H9 (cell line): Measurements from ENCODE around the gene MTA3. TPM values are rescaled to one million over a fixed set of nuclear protein-coding genes. Genes with fewer than 3 reads are reported as not detected.

ENCODE experiments used
- DNase-seq: peaks from one replicate; pipeline ENCODE4 v3.0.0-alpha.2; 2017
- H2AFZ ChIP-seq: one replicate; pipeline ENCODE4 v1.6.1; 2013; ENCODE audit warnings: mild to moderate bottlenecking, low read length, control low read depth, moderate library complexity
- H2AK5ac ChIP-seq: 2 replicates; pipeline ENCODE4 v1.6.1; 2013; ENCODE audit warnings: low read length, control low read depth, mixed read lengths; ENCODE audit not compliant: insufficient read length
- H2BK120ac ChIP-seq: one replicate; pipeline ENCODE4 v1.6.1; 2013; ENCODE audit warnings: low read depth, mild to moderate bottlenecking, low read length, control low read depth, inconsistent platforms; ENCODE audit not compliant: poor library complexity, severe bottlenecking
- H2BK12ac ChIP-seq: 2 replicates; pipeline ENCODE4 v1.6.1; 2013; ENCODE audit warnings: low read length, control low read depth, mixed read lengths, low read depth; ENCODE audit not compliant: insufficient read length
- H2BK15ac ChIP-seq: 2 replicates; pipeline ENCODE4 v1.6.1; 2013; ENCODE audit warnings: low read depth, low read length, control low read depth
- H2BK20ac ChIP-seq: one replicate; pipeline ENCODE4 v1.6.1; 2013; ENCODE audit warnings: low read depth, mild to moderate bottlenecking, low read length, control low read depth, inconsistent platforms; ENCODE audit not compliant: poor library complexity, severe bottlenecking
- H2BK5ac ChIP-seq: 2 replicates; pipeline ENCODE4 v1.6.1; 2013; ENCODE audit warnings: low read length, control low read depth, mixed read lengths; ENCODE audit not compliant: insufficient read length
- H3K14ac ChIP-seq: 2 replicates; pipeline ENCODE4 v1.6.1; 2013; ENCODE audit warnings: low read length, control low read depth; ENCODE audit not compliant: insufficient read depth
- H3K18ac ChIP-seq: 2 replicates; pipeline ENCODE4 v1.6.1; 2013; ENCODE audit warnings: low read depth, mild to moderate bottlenecking, mixed read lengths, low read length, control low read depth; ENCODE audit not compliant: insufficient read length
- H3K23ac ChIP-seq: 2 replicates; pipeline ENCODE4 v1.6.1; 2013; ENCODE audit warnings: low read length, control low read depth, mixed read lengths, low read depth; ENCODE audit not compliant: insufficient read length
- H3K23me2 ChIP-seq: 2 replicates; pipeline ENCODE4 v1.6.1; 2013; ENCODE audit warnings: low read depth, mild to moderate bottlenecking, mixed read lengths, low read length, control low read depth; ENCODE audit not compliant: insufficient read length, poor library complexity, severe bottlenecking
- H3K27ac ChIP-seq: 2 replicates; pipeline ENCODE4 v1.5.1; 2013; ENCODE audit warnings: low read length, control low read depth, mixed read lengths, low read depth; ENCODE audit not compliant: insufficient read length
- H3K27me3 ChIP-seq: 2 replicates; pipeline ENCODE4 v1.6.1; 2013; ENCODE audit warnings: low read length, control low read depth, inconsistent platforms; ENCODE audit not compliant: insufficient read depth
- H3K4ac ChIP-seq: 2 replicates; pipeline ENCODE4 v1.6.1; 2013; ENCODE audit warnings: low read depth, mild to moderate bottlenecking, control low read depth, inconsistent platforms, low read length, moderate library complexity
- H3K4me1 ChIP-seq: 2 replicates; pipeline ENCODE4 v1.6.1; 2013; ENCODE audit warnings: low read length, control low read depth, inconsistent platforms; ENCODE audit not compliant: insufficient read depth
- H3K4me2 ChIP-seq: 2 replicates; pipeline ENCODE4 v1.6.1; 2013; ENCODE audit warnings: low read length, control low read depth, mixed read lengths; ENCODE audit not compliant: insufficient read length, insufficient read depth
- H3K56ac ChIP-seq: 2 replicates; pipeline ENCODE4 v1.6.1; 2013; ENCODE audit warnings: low read depth, mild to moderate bottlenecking, mixed read lengths, low read length, control low read depth; ENCODE audit not compliant: insufficient read length
- H3K79me1 ChIP-seq: 2 replicates; pipeline ENCODE4 v1.6.1; 2013; ENCODE audit warnings: low read depth, mild to moderate bottlenecking, moderate library complexity, low read length, control low read depth, inconsistent platforms; ENCODE audit not compliant: insufficient read depth, poor library complexity, severe bottlenecking
- H3K79me2 ChIP-seq: 2 replicates; pipeline ENCODE4 v1.6.1; 2013; ENCODE audit warnings: low read length, control low read depth, inconsistent platforms; ENCODE audit not compliant: insufficient read depth
- H3K9ac ChIP-seq: 2 replicates; pipeline ENCODE4 v1.6.1; 2013; ENCODE audit warnings: low read length, control low read depth, mixed read lengths; ENCODE audit not compliant: insufficient read length; ENCODE audit errors: extremely low read depth
- H3K9me3 ChIP-seq: one replicate; pipeline ENCODE4 v1.6.1; 2013; ENCODE audit warnings: low read depth, low read length, inconsistent platforms; ENCODE audit not compliant: control insufficient read depth
- H3T11ph ChIP-seq: one replicate; pipeline ENCODE4 v1.6.1; 2013; ENCODE audit warnings: mild to moderate bottlenecking, low read length, control low read depth, inconsistent platforms
- H4K20me1 ChIP-seq: one replicate; pipeline ENCODE4 v1.6.1; 2013; ENCODE audit not compliant: control insufficient read depth, insufficient read length, insufficient read depth
- H4K5ac ChIP-seq: 2 replicates; pipeline ENCODE4 v1.6.1; 2013; ENCODE audit warnings: low read depth, mild to moderate bottlenecking, mixed read lengths, low read length, control low read depth; ENCODE audit not compliant: insufficient read length
- H4K8ac ChIP-seq: replicated peaks from 2 replicates; pipeline ENCODE4 v1.6.1; 2013; ENCODE audit warnings: low read length, control low read depth, mixed read lengths, low read depth; ENCODE audit not compliant: insufficient read length
- H4K91ac ChIP-seq: 2 replicates; pipeline ENCODE4 v1.6.1; 2013; ENCODE audit warnings: low read depth, mild to moderate bottlenecking, moderate library complexity, mixed read lengths, low read length, control low read depth; ENCODE audit not compliant: insufficient read length
- H3K27ac Mint-ChIP-seq, 3 experiments: 2 replicates in 2 of 3; 3 replicates in 1 of 3; pipeline ENCODE4 v1.8.0; 2020 to 2021; ENCODE audit warnings: mixed read lengths in 3 of 3, mild to moderate bottlenecking in 1 of 3, moderate library complexity in 1 of 3
- H3K27me3 Mint-ChIP-seq: 2 replicates; pipeline ENCODE4 v1.8.0; 2021; ENCODE audit warnings: low read depth, mild to moderate bottlenecking, moderate library complexity, mixed read lengths
- H3K36me3 Mint-ChIP-seq, 3 experiments: 2 replicates in 2 of 3; 3 replicates in 1 of 3; pipeline ENCODE4 v1.8.0; 2020 to 2021; ENCODE audit warnings: low read depth in 3 of 3, mixed read lengths in 3 of 3; ENCODE audit not compliant: insufficient read depth in 1 of 3
- H3K4me1 Mint-ChIP-seq, 2 experiments: 2 replicates each; pipeline ENCODE4 v1.8.0; 2020; ENCODE audit warnings: mixed read lengths in 2 of 2
- H3K4me3 Mint-ChIP-seq, 2 experiments: 2 replicates in 1 of 2; 3 replicates in 1 of 2; pipeline ENCODE4 v1.8.0; 2020 to 2021; ENCODE audit warnings: mild to moderate bottlenecking in 2 of 2, mixed read lengths in 2 of 2, moderate library complexity in 1 of 2
- H3K9me3 Mint-ChIP-seq, 2 experiments: 2 replicates in 1 of 2; 3 replicates in 1 of 2; pipeline ENCODE4 v1.8.0; 2020; ENCODE audit warnings: mild to moderate bottlenecking in 2 of 2, mixed read lengths in 2 of 2, moderate library complexity in 1 of 2
- WGBS: extraction: QIAGEN DNeasy Blood & Tissue Kit; methylation state at CpG from one replicate; pipeline ENCODE4 v1.1.7; 2013; ENCODE audit warnings: missing lambda C conversion rate, low lambda C conversion rate, mixed read lengths; ENCODE audit not compliant: insufficient read length; ENCODE audit errors: extremely low coverage; 5-methylcytosine and 5-hydroxymethylcytosine counted together
- total RNA-seq: library from RNA; stranded (reverse); gene quantifications from 2 replicates; pipeline ENCODE4 v1.2.1, GENCODE V29; 2021
- TF ChIP-seq, protein P1 (sequence below): fragments of 200-600 bp; sonication (generic); conservative IDR thresholded peaks from 3 replicates; pipeline ENCODE4 v1.8.0; 2021; ENCODE audit warnings: antibody characterized with exemption, mild to moderate bottlenecking

Gene MTA3
- total RNA-seq, 1 experiment from 2014 or later, result 253 TPM

DNA sequence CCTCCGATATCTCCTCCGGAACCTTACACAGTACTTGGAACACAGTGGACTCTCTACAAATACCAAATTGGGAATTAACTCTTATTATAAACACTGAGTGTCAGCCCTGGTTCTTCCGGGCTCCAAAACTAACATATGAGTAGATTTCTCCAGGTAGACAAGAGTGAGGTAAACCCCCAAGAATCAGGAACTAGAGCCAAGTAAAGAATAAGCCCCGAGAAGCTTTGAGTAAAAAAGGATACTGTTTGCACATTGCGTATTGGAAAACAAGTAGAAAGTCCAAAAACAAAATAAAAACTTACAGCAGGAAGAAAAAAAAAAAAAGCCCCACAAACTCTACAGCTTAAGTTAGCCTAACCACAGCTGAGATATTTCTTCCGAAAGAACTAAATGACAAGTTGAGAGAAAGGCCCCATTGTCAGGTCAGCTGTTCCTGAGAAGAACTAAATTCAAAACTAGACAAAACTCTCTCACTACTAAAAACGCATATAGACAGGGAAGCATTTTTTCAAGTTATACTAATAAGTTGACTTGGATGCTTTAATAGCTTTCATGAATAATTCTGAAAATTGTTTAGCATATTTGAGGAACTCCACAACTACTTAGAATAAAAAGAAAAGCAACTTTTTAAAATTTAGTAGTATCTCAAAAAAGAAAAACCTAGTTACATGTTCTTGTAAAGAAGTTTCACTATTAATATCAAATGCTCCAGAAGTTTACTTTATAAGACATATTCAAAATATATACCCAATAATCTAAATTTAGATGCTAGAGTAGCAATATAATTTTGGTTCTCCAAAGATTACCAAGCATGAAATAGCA lies 228.2 kb downstream of the MTA3 start:
- Histone ChIP-seq H2BK15ac (no peak overlapping the region), H3K9me3 (no peaks in the 10 kb centered on the region), H3K14ac (no peak overlapping the region), H3K27me3 (peaks cover 4% of the 10 kb centered on the region; the same call in 1 of the 2 replicates), H3K23me2 (peaks cover 13% of the 10 kb centered on the region), H2AFZ (no peak overlapping the region), H3K56ac (no peak overlapping the region), H4K20me1 (no peaks in the 10 kb centered on the region), H3K27ac (no peak overlapping the region), H4K91ac (no peak overlapping the region), H3T11ph (no peak overlapping the region), H3K79me2 (no peaks in the 10 kb centered on the region), H3K4ac (no peak overlapping the region), H4K8ac (no peak overlapping the region), H3K79me1 (no peaks in the 10 kb centered on the region), H3K23ac (no peak overlapping the region), H2BK5ac (no peak overlapping the region), H3K4me2 (no peak overlapping the region), H2AK5ac (no peak overlapping the region), H2BK120ac (no peak overlapping the region), H2BK12ac (no peak overlapping the region), H4K5ac (no peak overlapping the region), H3K4me1 (no peaks in the 10 kb centered on the region), H3K18ac (no peak overlapping the region), H2BK20ac (no peak overlapping the region), H3K9ac (no peak overlapping the region)
- Mint-ChIP-seq H3K4me1 (peaks cover 32 to 34% of the 10 kb centered on the region in 2 experiments), H3K27ac (no peak overlapping the region; a peak in 1 of 7 replicates), H3K27me3 (peaks cover 19% of the 10 kb centered on the region), H3K4me3 (no peak overlapping the region), H3K36me3 (peaks cover 0 to 4% (median 2%) of the 10 kb centered on the region in 3 experiments; a peak in 4 of 7 replicates), H3K9me3 (peaks cover 0 to 4% of the 10 kb centered on the region in 2 experiments; a peak in 1 of 5 replicates)
- TF ChIP-seq, protein P1, sequence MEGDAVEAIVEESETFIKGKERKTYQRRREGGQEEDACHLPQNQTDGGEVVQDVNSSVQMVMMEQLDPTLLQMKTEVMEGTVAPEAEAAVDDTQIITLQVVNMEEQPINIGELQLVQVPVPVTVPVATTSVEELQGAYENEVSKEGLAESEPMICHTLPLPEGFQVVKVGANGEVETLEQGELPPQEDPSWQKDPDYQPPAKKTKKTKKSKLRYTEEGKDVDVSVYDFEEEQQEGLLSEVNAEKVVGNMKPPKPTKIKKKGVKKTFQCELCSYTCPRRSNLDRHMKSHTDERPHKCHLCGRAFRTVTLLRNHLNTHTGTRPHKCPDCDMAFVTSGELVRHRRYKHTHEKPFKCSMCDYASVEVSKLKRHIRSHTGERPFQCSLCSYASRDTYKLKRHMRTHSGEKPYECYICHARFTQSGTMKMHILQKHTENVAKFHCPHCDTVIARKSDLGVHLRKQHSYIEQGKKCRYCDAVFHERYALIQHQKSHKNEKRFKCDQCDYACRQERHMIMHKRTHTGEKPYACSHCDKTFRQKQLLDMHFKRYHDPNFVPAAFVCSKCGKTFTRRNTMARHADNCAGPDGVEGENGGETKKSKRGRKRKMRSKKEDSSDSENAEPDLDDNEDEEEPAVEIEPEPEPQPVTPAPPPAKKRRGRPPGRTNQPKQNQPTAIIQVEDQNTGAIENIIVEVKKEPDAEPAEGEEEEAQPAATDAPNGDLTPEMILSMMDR, result no peak
- no CpG with 5 or more reads among the region's 7 CpGs for WGBS
- DNase-seq, result no peak
